Heart right ventricle (tissue), 16 donors: ENCODE results near the gene PBLD. TPM values are rescaled to one million over a fixed set of nuclear protein-coding genes. Genes with fewer than 3 reads are reported as not detected.
A peak's percentile ranks its signal among the peaks of the same experiment; 100 is the strongest.

Experiments used
- ATAC-seq, 8 donors: fragments of 200-7000 bp; cut with Tn5 transposase; one replicate each; pipeline ENCODE4 v1.9.1; 2020; ENCODE audit warnings: mild to moderate bottlenecking in 8 of 8, moderate library complexity in 8 of 8, moderate number of reproducible peaks in 1 of 8
- DNase-seq, 2 donors: peaks; one replicate each; pipeline ENCODE4 v3.0.0-alpha.2; 2020
- H3K27ac ChIP-seq, 10 donors: fragments of 200-600 bp; sonication (generic) in 2 of 10; one replicate each; pipeline versions ENCODE4 v1.5.0 to v1.8.0; 2020 to 2022; ENCODE audit warnings: mild to moderate bottlenecking in 3 of 10
- H3K27me3 ChIP-seq, 7 donors: fragments of 200-600 bp; one replicate each; pipeline ENCODE4 v1.8.0; 2021 to 2022; ENCODE audit warnings: mild to moderate bottlenecking in 2 of 7
- H3K36me3 ChIP-seq, 9 donors: fragments of 200-600 bp; sonication (generic) in 1 of 9; one replicate each; pipeline versions ENCODE4 v1.5.0 to v1.8.0; 2020 to 2022; ENCODE audit warnings: mild to moderate bottlenecking in 2 of 9
- H3K4me1 ChIP-seq, 9 donors: fragments of 200-600 bp; sonication (generic) in 1 of 9; one replicate each; pipeline versions ENCODE4 v1.5.0 to v1.8.0; 2020 to 2022; ENCODE audit warnings: mild to moderate bottlenecking in 4 of 9
- H3K4me3 ChIP-seq, 10 donors: fragments of 200-600 bp; sonication (generic) in 2 of 10; one replicate each; pipeline versions ENCODE4 v1.5.0 to v1.8.0; 2020 to 2022; ENCODE audit warnings: mild to moderate bottlenecking in 7 of 10, moderate library complexity in 2 of 10
- H3K9me3 ChIP-seq, 11 donors: fragments of 200-600 bp in 10 of 11; sonication (generic) in 2 of 11; one replicate each; pipeline versions ENCODE4 v1.5.0 to v1.8.0; 2013 to 2022; ENCODE audit warnings: mild to moderate bottlenecking in 2 of 11, control low read depth in 1 of 11, moderate library complexity in 1 of 11
- CTCF ChIP-seq, 9 donors: fragments of 200-600 bp; sonication (generic) in 2 of 9; IDR thresholded peaks; one replicate each; pipeline versions ENCODE4 v1.5.0 to v1.8.0; 2021 to 2022; ENCODE audit warnings: antibody characterized with exemption in 9 of 9, mild to moderate bottlenecking in 5 of 9, moderate library complexity in 1 of 9
- WGBS, 2 donors: extraction: QIAGEN DNeasy Blood & Tissue Kit; methylation state at CpG; one replicate each; pipeline ENCODE4 v1.1.7; 2013; ENCODE audit warnings: inconsistent platforms in 1 of 2; 5-methylcytosine and 5-hydroxymethylcytosine counted together
- intact Hi-C, 10 donors: fragments of 100-400 bp; cut with DNase I; formaldehyde crosslinking; loops; one replicate each; pipeline versions ENCODE4 v1.11.1 to v1.14.2; 2022
- polyA plus RNA-seq, 2 donors: library from polyadenylated mRNA; stranded (reverse); fragments of 200-250 nt; gene quantifications; one replicate each; pipeline ENCODE4 v1.2.3, GENCODE V29; 2013
- total RNA-seq, 10 donors: library from RNA; stranded (reverse); fragmentation: NEBNext Ultra II Directional in 3 of 10; extraction: Animal tissue kit (Norgen Biotek cat#: 25700) in 3 of 10; gene quantifications; one replicate each; pipeline versions ENCODE4 v1.2.1 to v1.2.4, GENCODE V29; 2021 to 2023
- donor health status: Arrhythmogenic right ventricular cardiomyopathy.
- donor health status: ischemic (EF 13 %, LVEDD 7.1; RV severe dilation, severe dysfunction).
- donor health status: healthy with polysubstance abuse.
- donor health status: DM: no; HTN: yes; CAD: no.
- donor health status: DM: no; HTN: no; CAD: no.
- donor health status: ischemic (EF 25% LVEDD 6.9; RV normal size, moderate dysfunction).
- donor health status: ischemic (EF 25% LVEDD 5.7; RV mildly dilated, moderate dysfunction).
- donor health status: healthy.
- donor health status: DM: yes; HTN: yes; CAD: no.
- donor health status: Ischemic cardiomyopathy.
- donor health status: ischemic (EF 35%, LVEDD 5.7; RV mildly dilated, moderate dysfunction).
- donor health status: nonischemic (EF 11% LVEDD 7.7; RV severe dilation, severe dysfunction).
- donor health status: DM: yes; HTN: yes; CAD: no.
- donor health status: PGD.
- donor health status: ischemic (EF 29% LVEDD 5.4; RV normal size, mild dysfunction).
- donor health status: nonischemic (EF 23%, LVEDD 6.1; RV moderate dilation, normal function).

The PBLD gene
- total and polyA plus RNA-seq, 12 donors, result 1.3 to 8.1 (median 5.5) TPM

DNA sequence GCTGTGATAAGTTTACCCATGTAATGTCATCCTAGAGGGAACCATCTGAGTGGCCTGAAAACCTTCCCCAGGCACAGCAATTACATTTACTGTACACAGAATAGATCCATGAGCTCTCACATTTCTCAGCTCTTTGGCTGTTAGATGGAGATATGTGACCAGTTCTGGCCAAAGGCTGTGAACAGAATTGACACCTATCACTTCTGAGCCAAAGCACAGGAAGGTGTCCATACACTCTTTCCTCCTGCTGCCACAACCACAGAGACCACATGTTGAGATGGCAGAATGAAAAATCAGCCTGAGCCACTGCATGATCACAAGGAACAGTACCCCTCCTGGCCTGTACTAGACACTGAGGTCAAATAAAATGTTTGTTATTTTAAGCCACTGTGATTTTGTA is 56.5 kb downstream of the PBLD start:
- Histone ChIP-seq H3K4me3 (no peak overlapping the region), H3K27me3 (no peaks in the 10 kb centered on the region), H3K27ac (no peak overlapping the region), H3K36me3 (no peaks in the 10 kb centered on the region), H3K4me1 (no peaks in the 10 kb centered on the region), H3K9me3 (peaks cover 0 to 23% (median 0%) of the 10 kb centered on the region in 11 donors)
- DNase-seq, result no peak
- intact Hi-C loops, result no loop called here
- TF ChIP-seq CTCF (IDR thresholded peaks at IDR 0.05), result no peak
- no peak for ATAC-seq

DNA sequence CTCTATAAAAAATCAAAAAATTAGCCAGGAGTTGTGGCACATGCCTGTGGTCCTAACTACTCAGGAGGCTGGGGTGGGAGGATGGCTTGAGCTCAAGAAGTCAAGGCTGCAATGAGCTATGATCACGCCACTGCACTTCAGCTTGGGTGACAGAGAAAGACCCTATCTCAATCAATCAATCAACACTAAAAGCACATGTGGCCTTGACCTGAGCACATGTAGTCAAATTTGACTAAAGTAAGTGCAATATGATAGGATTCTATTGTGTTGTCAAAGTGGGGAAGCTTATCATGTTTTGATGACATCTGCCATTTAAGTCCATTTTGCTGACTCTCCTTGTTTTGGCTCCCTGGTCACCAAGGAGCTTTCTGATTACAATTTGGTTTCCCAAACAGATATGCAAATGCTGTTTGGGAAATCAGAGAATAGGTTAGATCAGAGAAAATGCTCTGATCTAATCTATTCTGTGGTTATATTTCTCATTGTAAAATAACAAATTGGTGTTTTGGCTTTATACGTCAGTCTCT is 57.1 kb downstream of the PBLD start:
- DNase-seq (no peak), ATAC-seq (no peak)
- Histone ChIP-seq H3K4me1 (no peaks in the 10 kb centered on the region), H3K9me3 (peaks cover 0 to 23% (median 0%) of the 10 kb centered on the region in 11 donors), H3K4me3 (no peak overlapping the region), H3K36me3 (no peaks in the 10 kb centered on the region), H3K27me3 (no peaks in the 10 kb centered on the region), H3K27ac (no peak overlapping the region)
- intact Hi-C loops, result no loop called here
- WGBS, 2 donors, result 97 to 100% methylated on average over 2 of the region's 2 CpGs
- no peak for TF ChIP-seq CTCF (IDR thresholded peaks at IDR 0.05)

GRCh38 chr10:68272833-68273232 is 59.9 kb downstream of the PBLD start:
- no peaks in the 10 kb centered on the region for H3K27me3 ChIP-seq
- no peak for ATAC-seq
- DNase-seq, result no peak

GRCh38 chr10:68271196-68271882 is 61.4 kb downstream of the PBLD start:
- ATAC-seq, result peak in 5 of 8 donors; percentile 33 to 72 (median 59)
- intact Hi-C loops, result no loop called here
- WGBS, 2 donors, result 58 to 61% methylated on average over 7 of the region's 7 CpGs

More at GRCh38 chr10:68272833-68273232, 59.9 kb downstream of the PBLD start:
- Histone ChIP-seq H3K9me3 (peaks cover 0 to 13% (median 0%) of the 10 kb centered on the region in 11 donors), H3K4me3 (no peak overlapping the region), H3K27ac (no peak overlapping the region), H3K4me1 (no peaks in the 10 kb centered on the region), H3K36me3 (no peaks in the 10 kb centered on the region)
- intact Hi-C loops, result no loop called here
- TF ChIP-seq CTCF (IDR thresholded peaks at IDR 0.05), result no peak

More at GRCh38 chr10:68271196-68271882, 61.4 kb downstream of the PBLD start:
- no peaks in the 10 kb centered on the region for H3K27me3 ChIP-seq
- H3K27ac ChIP-seq, result no peak overlapping the region
- no peak for TF ChIP-seq CTCF (IDR thresholded peaks at IDR 0.05)
- no peaks in the 10 kb centered on the region for H3K36me3 ChIP-seq
- no peaks in the 10 kb centered on the region for H3K9me3 ChIP-seq
- H3K4me1 ChIP-seq, result no peaks in the 10 kb centered on the region
- no peak for DNase-seq
- H3K4me3 ChIP-seq, result no peak overlapping the region
